HepG2 (cell line): Measurements from ENCODE around the gene CNGA1. TPM values are rescaled to one million over a fixed set of nuclear protein-coding genes. Genes with fewer than 3 reads are reported as not detected.
A peak's percentile ranks its signal among the peaks of the same experiment; 100 is the strongest.

Experiments
- BORCS8-MEF2B ChIP-seq: sonication (generic); formaldehyde crosslinking; IDR thresholded peaks from 2 replicates; pipeline ENCODE4 v1.8.0; 2022; ENCODE audit warnings: mild to moderate bottlenecking, missing genetic modification reagents
- FOXC1 ChIP-seq: sonication (generic); formaldehyde crosslinking; IDR thresholded peaks from 2 replicates; pipeline ENCODE4 v1.8.0; 2022; ENCODE audit warnings: mild to moderate bottlenecking, missing genetic modification reagents, borderline replicate concordance
- FOXJ3 ChIP-seq: sonication (generic); formaldehyde crosslinking; IDR thresholded peaks from 2 replicates; pipeline ENCODE4 v1.4.0; 2020; ENCODE audit warnings: missing genetic modification reagents, mild to moderate bottlenecking, borderline replicate concordance
- HOXA3 ChIP-seq: sonication (generic); formaldehyde crosslinking; IDR thresholded peaks from 2 replicates; pipeline ENCODE4 v1.5.0; 2020; ENCODE audit warnings: missing genetic modification reagents
- JUNB ChIP-seq: sonication (generic); formaldehyde crosslinking; IDR thresholded peaks from 2 replicates; pipeline ENCODE4 v1.8.0; 2022; ENCODE audit warnings: missing genetic modification reagents, mild to moderate bottlenecking, borderline replicate concordance
- NCOA2 ChIP-seq: sonication (generic); formaldehyde crosslinking; IDR thresholded peaks from 2 replicates; pipeline ENCODE4 v1.8.0; 2022; ENCODE audit warnings: inconsistent platforms
- NONO ChIP-seq, 2 experiments: fragments of 450-650 bp in 1 of 2; sonication (generic) in 1 of 2; formaldehyde crosslinking in 1 of 2; IDR thresholded peaks in 1 of 2; conservative IDR thresholded peaks in 1 of 2; 2 replicates each; pipeline versions ENCODE4 v1.6.1 to v1.8.0; 2017 to 2022; ENCODE audit warnings: mild to moderate bottlenecking in 1 of 2, missing genetic modification reagents in 1 of 2, moderate library complexity in 1 of 2
- NR0B2 ChIP-seq: sonication (generic); formaldehyde crosslinking; IDR thresholded peaks from 2 replicates; pipeline ENCODE4 v1.4.0; 2020; ENCODE audit warnings: mild to moderate bottlenecking, missing genetic modification reagents
- PTBP1 ChIP-seq: fragments of 200-400 bp; formaldehyde crosslinking; IDR thresholded peaks from 2 replicates; pipeline ENCODE4 v1.6.1; 2018; ENCODE audit warnings: low read length, low read depth; ENCODE audit not compliant: poor library complexity, severe bottlenecking
- SRF ChIP-seq: IDR thresholded peaks from 2 replicates; pipeline ENCODE4 v1.6.1; 2011; ENCODE audit warnings: mild to moderate bottlenecking, low read depth, low read length, moderate library complexity
- TCF12 ChIP-seq, 2 experiments: fragments of 450-650 bp in 1 of 2; sonication (generic) in 1 of 2; formaldehyde crosslinking in 1 of 2; IDR thresholded peaks; 2 replicates each; pipeline versions ENCODE4 v1.6.1 to v1.8.0; 2017 to 2022; ENCODE audit warnings: antibody characterized with exemption in 1 of 2, mild to moderate bottlenecking in 1 of 2, missing genetic modification reagents in 1 of 2, moderate library complexity in 1 of 2
- ZMYM2 ChIP-seq: sonication (generic); formaldehyde crosslinking; IDR thresholded peaks from 2 replicates; pipeline ENCODE4 v1.8.0; 2022; ENCODE audit warnings: mild to moderate bottlenecking, missing genetic modification reagents
- ZNF280B ChIP-seq: sonication (generic); formaldehyde crosslinking; IDR thresholded peaks from 2 replicates; pipeline ENCODE4 v1.5.0; 2020; ENCODE audit warnings: missing genetic modification reagents, mild to moderate bottlenecking, borderline replicate concordance
- ZNF430 ChIP-seq: sonication (generic); formaldehyde crosslinking; IDR thresholded peaks from 2 replicates; pipeline ENCODE4 v1.9.0; 2021; ENCODE audit warnings: mild to moderate bottlenecking, missing genetic modification reagents
- ZNF646 ChIP-seq: sonication (generic); formaldehyde crosslinking; IDR thresholded peaks from 2 replicates; pipeline ENCODE4 v1.9.0; 2021; ENCODE audit warnings: mild to moderate bottlenecking, missing genetic modification reagents
- ZNF674 ChIP-seq: sonication (generic); formaldehyde crosslinking; IDR thresholded peaks from 2 replicates; pipeline ENCODE4 v1.5.0; 2020; ENCODE audit warnings: low read depth, mild to moderate bottlenecking, missing genetic modification reagents
- polyA plus RNA-seq, 8 experiments: library from polyadenylated mRNA; depleted of rRNA in 3 of 8; stranded (reverse) in 7 of 8; unstranded in 1 of 8; fragments of >200 nt; fragmentation: Illumina TruSeq in 4 of 8; extraction: Trizol in 4 of 8; gene quantifications; 2 replicates each; pipeline versions ENCODE4 v1.2.1 to v1.2.3, GENCODE V29; 2011 to 2016; ENCODE audit warnings: low read depth in 4 of 8, missing spikeins in 1 of 8, mixed read lengths in 1 of 8; ENCODE audit not compliant: insufficient read depth in 1 of 8
- total RNA-seq, 5 experiments: library from RNA; depleted of rRNA; stranded (reverse); fragments of >200 nt; fragmentation: Illumina TruSeq; extraction: Trizol; gene quantifications; 2 replicates each; pipeline ENCODE4 v1.2.3, GENCODE V29; 2016; ENCODE audit warnings: low read depth in 1 of 5
- TF ChIP-seq, protein P1 (sequence below): sonication (generic); formaldehyde crosslinking; IDR thresholded peaks from 2 replicates; pipeline ENCODE4 v1.5.0; 2020; ENCODE audit warnings: missing genetic modification reagents, mild to moderate bottlenecking, borderline replicate concordance

CNGA1 gene
- total and polyA plus RNA-seq, 2 of the 13 experiments (the other 11 are each of a cell fraction or from before 2014, with no cell fraction given) = 0.22 to 0.40 TPM

DNA sequence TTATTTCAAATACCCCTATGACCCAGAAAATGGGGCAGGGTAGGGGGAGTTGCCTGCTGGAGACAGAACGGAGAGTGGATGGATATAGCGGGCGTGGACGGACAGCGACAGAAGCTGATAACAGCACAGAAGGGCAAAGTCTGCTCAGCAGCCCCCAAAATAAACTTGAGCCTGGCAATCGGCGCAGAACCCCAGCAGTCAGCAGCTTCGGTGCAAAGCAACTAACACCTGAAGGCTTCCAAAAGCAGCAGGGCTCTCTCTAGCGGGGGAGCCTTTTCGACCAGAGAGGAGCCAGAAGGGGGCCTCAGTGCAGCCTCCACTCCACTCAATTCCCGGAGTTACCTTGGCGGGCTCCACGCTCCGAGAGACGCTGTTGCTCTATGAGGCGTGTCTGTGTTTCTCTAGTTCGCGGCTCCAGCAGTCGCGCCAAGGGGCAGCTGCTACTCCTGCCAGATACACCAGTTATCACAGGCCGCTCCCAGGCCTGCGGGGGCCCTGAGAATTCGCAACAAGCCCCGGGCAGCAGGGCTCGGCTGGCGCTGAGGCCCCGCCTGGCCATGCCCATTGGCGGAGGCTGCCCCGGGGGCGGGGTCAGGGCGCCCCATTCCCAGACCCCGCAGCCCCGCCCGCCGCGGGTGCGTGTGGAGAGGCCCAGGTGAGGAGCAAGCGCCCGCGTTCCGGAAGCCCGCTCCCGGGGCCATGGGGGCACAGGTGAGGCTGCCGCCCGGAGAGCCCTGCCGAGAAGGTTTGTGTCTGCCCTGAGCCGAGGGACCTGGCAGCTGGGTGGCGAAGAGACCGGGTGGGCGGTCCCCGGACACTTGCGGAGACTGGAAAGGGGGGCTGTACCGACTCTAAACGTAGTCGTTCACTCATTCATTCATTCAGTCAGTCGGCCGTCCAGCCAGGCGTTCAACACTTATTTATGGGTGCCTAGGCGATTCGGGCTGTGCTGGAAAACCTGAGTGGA lies at the start of gene CNGA1, which contains the start of gene NIPAL1 (continued):
- TF ChIP-seq ZNF646 (CRISPR knock-in tag) (no peak), BORCS8-MEF2B (CRISPR knock-in tag) (no peak), HOXA3 (no peak), NCOA2 (CRISPR knock-in tag) (peak; percentile 29; the same call in 1 of the 2 replicates), ZNF280B (CRISPR knock-in tag) (no peak), NR0B2 (CRISPR knock-in tag) (no peak), NONO (IDR thresholded peaks at IDR 0.05) (no peak), NONO (CRISPR knock-in tag; conservative IDR thresholded peaks at IDR 0.05) (peak; percentile 84), ZNF430 (CRISPR knock-in tag) (peak; percentile 52), FOXJ3 (CRISPR knock-in tag) (no peak), FOXC1 (CRISPR knock-in tag) (peak; percentile 80), ZNF674 (CRISPR knock-in tag) (no peak), PTBP1 (no peak), ZMYM2 (CRISPR knock-in tag) (no peak; the same call in 1 of the 2 replicates), TCF12 (IDR thresholded peaks at IDR 0.05) (no peak), TCF12 (CRISPR knock-in tag; IDR thresholded peaks at IDR 0.05) (no peak), SRF (no peak), JUNB (no peak)
- TF ChIP-seq, protein P1, sequence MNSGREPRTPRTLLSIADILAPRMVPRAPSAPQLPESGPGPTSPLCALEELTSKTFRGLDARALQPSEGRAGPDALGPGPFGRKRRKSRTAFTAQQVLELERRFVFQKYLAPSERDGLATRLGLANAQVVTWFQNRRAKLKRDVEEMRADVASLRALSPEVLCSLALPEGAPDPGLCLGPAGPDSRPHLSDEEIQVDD (CRISPR knock-in tag) = no peak
